ENCODE measurements around the gene RNF157.

Gene RNF157

GRCh38 chr17:76146053-76146851, 94.0 kb downstream of the RNF157 start:
- ChIA-PET POLR2A (no interaction called here), CTCF (interaction anchor here (0.7 to 3.2 kb wide), 17 partner anchors 12 to 143 kb away, joined by 3 to 27 read pairs (median 4); no protein-coding TSS in a partner anchor)
- no peak for DNase-seq (ENCODE audit: low read depth, low spot score)
- TF ChIP-seq CTCF (IDR thresholded peaks at IDR 0.05; ENCODE audit: insufficient read depth, low read length, missing control alignments): no peak
- H3K4me3 ChIP-seq (ENCODE audit: low read depth, low read length): no peak overlapping the region

- ChIA-PET CTCF (interaction anchor here (0.9 to 3.2 kb wide), 11 partner anchors 13 to 134 kb away, joined by 3 to 27 read pairs (median 4); no protein-coding TSS in a partner anchor), POLR2A (no interaction called here)
- no peak for TF ChIP-seq CTCF (IDR thresholded peaks at IDR 0.05; ENCODE audit: insufficient read depth, low read length, missing control alignments)
- DNase-seq (ENCODE audit: low read depth, low spot score): no peak
- H3K4me3 ChIP-seq (ENCODE audit: low read depth, low read length): no peak overlapping the region
Measured at GRCh38 chr17:76145231-76146052, 94.9 kb downstream of the RNF157 start.

GRCh38 chr17:76142585-76143041, 97.7 kb downstream of the RNF157 start:
- ChIA-PET POLR2A (no interaction called here), CTCF (interaction anchor here (0.6 to 3.1 kb wide), 13 partner anchors 8 to 256 kb away, joined by 3 to 26 read pairs (median 4); no protein-coding TSS in a partner anchor)
- DNase-seq (ENCODE audit: low read depth, low spot score): no peak
- TF ChIP-seq CTCF (IDR thresholded peaks at IDR 0.05; ENCODE audit: insufficient read depth, low read length, missing control alignments): no peak
- H3K4me3 ChIP-seq (ENCODE audit: low read depth, low read length): no peak overlapping the region

GRCh38 chr17:76142039-76142584, 98.2 kb downstream of the RNF157 start:
- CTCF ChIA-PET: interaction anchor here (0.9 to 3.1 kb wide), 12 partner anchors 9 to 256 kb away, joined by 3 to 26 read pairs (median 4); no protein-coding TSS in a partner anchor
- no peak for TF ChIP-seq CTCF (IDR thresholded peaks at IDR 0.05; ENCODE audit: insufficient read depth, low read length, missing control alignments)
- POLR2A ChIA-PET: no interaction called here
- no peak overlapping the region for H3K4me3 ChIP-seq (ENCODE audit: low read depth, low read length)
- DNase-seq (ENCODE audit: low read depth, low spot score): no peak

GRCh38 chr17:76141212-76142038, 98.9 kb downstream of the RNF157 start, which contains the start of gene FOXJ1:
Gene FOXJ1 (minus strand): TSS chr17:76141245. CDS start chr17:76140395, 850 bp downstream.
- peak; percentile 2 for DNase-seq (ENCODE audit: low read depth, low spot score)
- no peak for TF ChIP-seq CTCF (IDR thresholded peaks at IDR 0.05; ENCODE audit: insufficient read depth, low read length, missing control alignments)
- H3K4me3 ChIP-seq (ENCODE audit: low read depth, low read length): peak within 1 kb of the TSS; percentile 57
- ChIA-PET CTCF (interaction anchor here (0.8 to 3.1 kb wide), 14 partner anchors 8 to 257 kb away, joined by 3 to 26 read pairs (median 4); no protein-coding TSS in a partner anchor), POLR2A (no interaction called here)
